ENCODE results near the gene TTPAL.

TTPAL gene

GRCh38 chr20:44500221-44500620, 24.5 kb downstream of the TTPAL start:
- DNase-seq, result no peak

GRCh38 chr20:44501448-44501847, 25.8 kb downstream of the TTPAL start:
- no peak for DNase-seq

- no peak for DNase-seq
These were observed 27.3 kb downstream of the TTPAL start for GRCh38 chr20:44502968-44503367.

- no peak for DNase-seq
These were observed 29.0 kb downstream of the TTPAL start for GRCh38 chr20:44504402-44505307.

GRCh38 chr20:44509762-44510161, 34.1 kb downstream of the TTPAL start:
- DNase-seq, result no peak

GRCh38 chr20:44513871-44514270, 38.2 kb downstream of the TTPAL start:
- DNase-seq, result no peak

GRCh38 chr20:44516491-44516890, 40.8 kb downstream of the TTPAL start:
- DNase-seq, result no peak

- no peak for DNase-seq
These were observed 41.8 kb downstream of the TTPAL start for GRCh38 chr20:44517454-44517853.

- no peak for DNase-seq
These were observed 42.6 kb downstream of the TTPAL start for GRCh38 chr20:44518248-44518647.

- no peak for DNase-seq
These were observed 45.2 kb downstream of the TTPAL start for GRCh38 chr20:44520881-44521280.

GRCh38 chr20:44521484-44522481, 46.1 kb downstream of the TTPAL start, which contains the start of gene SERINC3:
SERINC3 (minus strand) TSS chr20:44522070; CDS start chr20:44521951, 119 bp downstream.
- peak; percentile 79 for DNase-seq

GRCh38 chr20:44522841-44523240, 47.2 kb downstream of the TTPAL start:
- no peak for DNase-seq

GRCh38 chr20:44523746-44524145, 48.1 kb downstream of the TTPAL start:
- no peak for DNase-seq

GRCh38 chr20:44526129-44526528, 50.5 kb downstream of the TTPAL start:
- no peak for DNase-seq

GRCh38 chr20:44527716-44528199, 52.1 kb downstream of the TTPAL start:
- DNase-seq, result no peak

- no peak for DNase-seq
These were observed 52.6 kb downstream of the TTPAL start for GRCh38 chr20:44528309-44528708.

GRCh38 chr20:44532259-44532980, 56.7 kb downstream of the TTPAL start:
- DNase-seq, result no peak

GRCh38 chr20:44532981-44533331, 57.3 kb downstream of the TTPAL start:
- no peak for DNase-seq

- DNase-seq, result no peak
These were observed 58.3 kb downstream of the TTPAL start for GRCh38 chr20:44533928-44534327.

GRCh38 chr20:44536175-44536574, 60.5 kb downstream of the TTPAL start:
- DNase-seq, result no peak

GRCh38 chr20:44537993-44538392, 62.3 kb downstream of the TTPAL start:
- DNase-seq, result no peak

GRCh38 chr20:44540834-44541233, 65.2 kb downstream of the TTPAL start:
- no peak for DNase-seq

GRCh38 chr20:44541992-44542391, 66.3 kb downstream of the TTPAL start:
- no peak for DNase-seq
